ENCODE data around the gene SYT7.

SYT7 gene

DNA sequence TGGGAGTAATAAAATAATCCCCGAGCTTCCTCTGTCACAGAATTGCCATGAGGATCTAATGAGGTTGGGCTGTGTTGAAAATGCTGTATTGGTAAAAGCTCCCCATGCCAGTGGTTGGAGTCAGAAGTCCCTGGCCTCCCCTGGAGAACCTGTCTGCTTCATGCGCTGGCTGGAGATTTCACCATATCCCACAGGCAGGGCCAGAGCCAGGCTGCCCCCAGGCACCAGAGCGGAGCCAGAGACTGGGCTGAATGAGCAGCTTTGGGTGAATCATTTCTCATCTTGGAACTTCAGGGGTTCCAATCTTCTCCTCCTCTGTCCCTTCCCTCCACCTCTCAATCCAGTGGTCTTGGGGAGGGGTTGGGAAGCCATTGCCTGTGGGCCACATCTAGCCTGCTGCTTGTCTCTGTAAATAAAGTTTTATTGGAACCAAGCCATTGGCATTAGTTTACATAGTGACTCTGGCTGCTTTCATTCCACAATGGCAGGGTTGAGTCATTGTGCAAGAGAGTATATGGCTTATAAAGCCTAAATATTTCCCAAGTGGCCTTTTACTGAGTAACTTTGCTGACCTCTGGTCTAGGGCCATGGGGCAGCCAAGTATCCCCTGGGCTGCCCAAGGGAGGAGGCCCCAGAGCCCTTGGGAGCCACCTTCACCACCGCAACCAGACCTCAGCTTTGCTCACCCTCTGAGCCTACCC is 37.1 kb downstream of the SYT7 start:
- no peaks in the 10 kb centered on the region for H3K79me2 ChIP-seq (ENCODE audit: low read length)
- no peak overlapping the region for H3K4me2 ChIP-seq (ENCODE audit: low read depth, low read length)
- H3K9ac ChIP-seq (ENCODE audit: low read length), result no peak overlapping the region
- H3K9me3 ChIP-seq (replicated peaks; ENCODE audit: insufficient read depth, low read length), result no peaks in the 10 kb centered on the region
- no peaks in the 10 kb centered on the region for H4K20me1 ChIP-seq (ENCODE audit: insufficient read depth, low read length)
- no peaks in the 10 kb centered on the region for H3K4me1 ChIP-seq (ENCODE audit: low read length)
- no peaks in the 10 kb centered on the region for H3K36me3 ChIP-seq (replicated peaks; ENCODE audit: insufficient read depth, low read length)
- no peak overlapping the region for H2AFZ ChIP-seq (ENCODE audit: low read length)
- no peak for DNase-seq
- H3F3A ChIP-seq (ENCODE audit: insufficient read depth, low read length), result no peaks in the 10 kb centered on the region
- H3K27ac ChIP-seq (ENCODE audit: low read length), result no peak overlapping the region
- peaks cover 95% of the 10 kb centered on the region for H3K27me3 ChIP-seq (replicated peaks; ENCODE audit: insufficient read depth, low read length)
- H3K4me3 ChIP-seq (ENCODE audit: low read length), result no peak overlapping the region
- no peaks in the 10 kb centered on the region for H3K9me2 ChIP-seq (replicated peaks; ENCODE audit: insufficient read depth, low read length)
- no peak for TF ChIP-seq EZH2 (optimal IDR thresholded peaks at IDR 0.05; ENCODE audit: low read depth, low read length)
- TF ChIP-seq, protein P1, sequence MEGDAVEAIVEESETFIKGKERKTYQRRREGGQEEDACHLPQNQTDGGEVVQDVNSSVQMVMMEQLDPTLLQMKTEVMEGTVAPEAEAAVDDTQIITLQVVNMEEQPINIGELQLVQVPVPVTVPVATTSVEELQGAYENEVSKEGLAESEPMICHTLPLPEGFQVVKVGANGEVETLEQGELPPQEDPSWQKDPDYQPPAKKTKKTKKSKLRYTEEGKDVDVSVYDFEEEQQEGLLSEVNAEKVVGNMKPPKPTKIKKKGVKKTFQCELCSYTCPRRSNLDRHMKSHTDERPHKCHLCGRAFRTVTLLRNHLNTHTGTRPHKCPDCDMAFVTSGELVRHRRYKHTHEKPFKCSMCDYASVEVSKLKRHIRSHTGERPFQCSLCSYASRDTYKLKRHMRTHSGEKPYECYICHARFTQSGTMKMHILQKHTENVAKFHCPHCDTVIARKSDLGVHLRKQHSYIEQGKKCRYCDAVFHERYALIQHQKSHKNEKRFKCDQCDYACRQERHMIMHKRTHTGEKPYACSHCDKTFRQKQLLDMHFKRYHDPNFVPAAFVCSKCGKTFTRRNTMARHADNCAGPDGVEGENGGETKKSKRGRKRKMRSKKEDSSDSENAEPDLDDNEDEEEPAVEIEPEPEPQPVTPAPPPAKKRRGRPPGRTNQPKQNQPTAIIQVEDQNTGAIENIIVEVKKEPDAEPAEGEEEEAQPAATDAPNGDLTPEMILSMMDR (IDR thresholded peaks at IDR 0.05; ENCODE audit: low read length), result no peak
- TF ChIP-seq EZH2phosphoT487 (IDR thresholded peaks at IDR 0.05; ENCODE audit: low read length), result no peak

DNA sequence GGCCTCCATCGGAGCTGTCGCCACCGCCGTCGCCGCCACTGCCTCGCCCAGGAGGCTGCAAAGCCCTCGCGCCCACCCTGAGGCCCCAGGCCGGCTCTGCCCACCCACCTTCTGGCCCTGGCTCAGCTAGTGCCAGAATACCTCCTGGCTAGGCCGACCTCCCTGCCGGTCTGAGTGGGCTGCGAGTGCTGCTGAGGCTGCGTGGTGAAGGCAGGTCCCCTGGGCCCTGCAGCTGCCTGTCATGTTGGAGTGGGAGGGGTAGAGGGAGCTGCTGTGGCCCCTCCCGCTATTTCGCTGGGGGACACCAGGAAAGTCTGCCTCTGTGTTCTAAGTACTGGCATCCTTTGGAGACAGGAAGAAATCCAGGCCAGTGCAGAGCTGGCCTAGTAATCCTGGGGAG is 38.2 kb downstream of the SYT7 start:
- DNase-seq, result no peak
- Histone ChIP-seq H3K79me2 (ENCODE audit: low read length) (no peaks in the 10 kb centered on the region), H3K4me3 (ENCODE audit: low read length) (no peak overlapping the region), H2AFZ (ENCODE audit: low read length) (no peak overlapping the region), H3K9me3 (replicated peaks; ENCODE audit: insufficient read depth, low read length) (no peaks in the 10 kb centered on the region), H3K27me3 (replicated peaks; ENCODE audit: insufficient read depth, low read length) (peaks cover 95% of the 10 kb centered on the region), H3F3A (ENCODE audit: insufficient read depth, low read length) (no peaks in the 10 kb centered on the region), H3K9ac (ENCODE audit: low read length) (no peak overlapping the region), H3K36me3 (replicated peaks; ENCODE audit: insufficient read depth, low read length) (no peaks in the 10 kb centered on the region), H4K20me1 (ENCODE audit: insufficient read depth, low read length) (no peaks in the 10 kb centered on the region), H3K9me2 (replicated peaks; ENCODE audit: insufficient read depth, low read length) (no peaks in the 10 kb centered on the region), H3K4me2 (ENCODE audit: low read depth, low read length) (no peak overlapping the region), H3K4me1 (ENCODE audit: low read length) (no peaks in the 10 kb centered on the region), H3K27ac (ENCODE audit: low read length) (no peak overlapping the region)
- TF ChIP-seq, protein P1 (IDR thresholded peaks at IDR 0.05; ENCODE audit: low read length), result no peak
- TF ChIP-seq EZH2phosphoT487 (IDR thresholded peaks at IDR 0.05; ENCODE audit: low read length) (no peak), EZH2 (optimal IDR thresholded peaks at IDR 0.05; ENCODE audit: low read depth, low read length) (no peak)

DNA sequence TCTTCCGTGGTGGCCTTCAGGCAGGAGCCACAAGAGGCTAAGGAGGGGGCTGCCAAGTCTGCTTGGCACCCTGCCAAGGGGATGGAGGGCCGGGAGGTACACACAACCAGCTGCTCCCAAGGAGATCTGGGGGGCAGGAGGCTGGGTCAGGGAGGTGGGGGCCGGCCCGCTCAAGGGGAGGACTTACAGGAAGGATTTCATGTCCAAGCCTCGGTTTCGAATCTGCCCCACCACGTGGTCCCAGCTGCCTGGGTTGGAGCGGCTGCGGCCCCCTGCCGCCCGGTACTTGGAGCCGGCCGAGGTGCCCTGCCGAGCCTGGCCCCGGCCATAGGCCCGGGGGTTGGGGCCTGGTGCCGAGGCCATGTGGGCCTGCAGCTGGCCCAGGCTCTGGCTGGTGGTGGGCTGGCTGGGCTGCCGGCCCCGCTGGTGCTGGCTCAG is 38.8 kb downstream of the SYT7 start:
- no peak overlapping the region for H3K9ac ChIP-seq (ENCODE audit: low read length)
- no peaks in the 10 kb centered on the region for H3K36me3 ChIP-seq (replicated peaks; ENCODE audit: insufficient read depth, low read length)
- no peak for DNase-seq
- no peak for TF ChIP-seq EZH2 (optimal IDR thresholded peaks at IDR 0.05; ENCODE audit: low read depth, low read length)
- TF ChIP-seq, protein P1 (IDR thresholded peaks at IDR 0.05; ENCODE audit: low read length), result no peak
- no peak for TF ChIP-seq EZH2phosphoT487 (IDR thresholded peaks at IDR 0.05; ENCODE audit: low read length)
- H3K27ac ChIP-seq (ENCODE audit: low read length), result no peak overlapping the region
- no peak overlapping the region for H3K4me2 ChIP-seq (ENCODE audit: low read depth, low read length)
- no peaks in the 10 kb centered on the region for H4K20me1 ChIP-seq (ENCODE audit: insufficient read depth, low read length)
- H3F3A ChIP-seq (ENCODE audit: insufficient read depth, low read length), result no peaks in the 10 kb centered on the region
- H3K4me3 ChIP-seq (ENCODE audit: low read length), result no peak overlapping the region
- H3K9me3 ChIP-seq (replicated peaks; ENCODE audit: insufficient read depth, low read length), result no peaks in the 10 kb centered on the region
- H3K4me1 ChIP-seq (ENCODE audit: low read length), result no peaks in the 10 kb centered on the region
- H3K9me2 ChIP-seq (replicated peaks; ENCODE audit: insufficient read depth, low read length), result no peaks in the 10 kb centered on the region
- no peak overlapping the region for H2AFZ ChIP-seq (ENCODE audit: low read length)
- no peaks in the 10 kb centered on the region for H3K79me2 ChIP-seq (ENCODE audit: low read length)
- peaks cover 95% of the 10 kb centered on the region for H3K27me3 ChIP-seq (replicated peaks; ENCODE audit: insufficient read depth, low read length)

All from MM.1S (cell line).